Measurements from ENCODE around the gene GLRX.

Gene GLRX

DNA sequence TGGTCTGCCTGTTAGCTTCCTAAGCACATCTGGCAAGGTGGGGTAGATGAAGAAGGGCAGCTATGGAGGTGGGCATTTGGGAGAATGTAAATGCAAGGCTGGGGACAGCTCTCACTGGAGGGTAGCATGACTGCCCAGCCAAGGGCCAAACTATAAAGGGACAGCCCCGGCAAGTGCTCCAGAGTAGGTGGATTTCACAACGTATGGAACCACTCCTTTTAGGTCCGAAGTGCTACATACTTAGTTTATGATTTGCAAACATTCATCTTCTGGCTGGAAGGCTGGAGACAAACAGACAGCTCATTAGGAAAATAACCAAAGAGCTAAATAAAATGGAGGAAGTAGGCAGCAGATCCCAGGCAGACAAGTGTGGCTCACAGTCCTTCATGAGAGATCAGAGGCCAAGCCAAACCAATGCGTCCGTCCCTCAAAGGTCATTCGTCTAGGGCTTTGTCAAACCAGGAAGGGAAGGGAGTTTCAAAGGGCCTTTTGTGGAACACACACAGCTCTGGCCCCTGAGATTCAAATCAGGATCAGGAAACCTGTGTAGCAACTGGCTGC is 42.5 kb upstream of the GLRX start:
- ChIA-PET POLR2A (interaction anchor here (1.0 kb wide), 1 partner anchor 355 kb away, joined by 3 read pairs; no protein-coding TSS in a partner anchor), CTCF (interaction anchor here (0.9 to 1.6 kb wide), 4 partner anchors 10 to 737 kb away, joined by 3 to 7 read pairs (median 4); no protein-coding TSS in a partner anchor)
- no peak overlapping the region for H3K4me3 ChIP-seq (ENCODE audit: low read depth, low read length)
- TF ChIP-seq, protein P1, sequence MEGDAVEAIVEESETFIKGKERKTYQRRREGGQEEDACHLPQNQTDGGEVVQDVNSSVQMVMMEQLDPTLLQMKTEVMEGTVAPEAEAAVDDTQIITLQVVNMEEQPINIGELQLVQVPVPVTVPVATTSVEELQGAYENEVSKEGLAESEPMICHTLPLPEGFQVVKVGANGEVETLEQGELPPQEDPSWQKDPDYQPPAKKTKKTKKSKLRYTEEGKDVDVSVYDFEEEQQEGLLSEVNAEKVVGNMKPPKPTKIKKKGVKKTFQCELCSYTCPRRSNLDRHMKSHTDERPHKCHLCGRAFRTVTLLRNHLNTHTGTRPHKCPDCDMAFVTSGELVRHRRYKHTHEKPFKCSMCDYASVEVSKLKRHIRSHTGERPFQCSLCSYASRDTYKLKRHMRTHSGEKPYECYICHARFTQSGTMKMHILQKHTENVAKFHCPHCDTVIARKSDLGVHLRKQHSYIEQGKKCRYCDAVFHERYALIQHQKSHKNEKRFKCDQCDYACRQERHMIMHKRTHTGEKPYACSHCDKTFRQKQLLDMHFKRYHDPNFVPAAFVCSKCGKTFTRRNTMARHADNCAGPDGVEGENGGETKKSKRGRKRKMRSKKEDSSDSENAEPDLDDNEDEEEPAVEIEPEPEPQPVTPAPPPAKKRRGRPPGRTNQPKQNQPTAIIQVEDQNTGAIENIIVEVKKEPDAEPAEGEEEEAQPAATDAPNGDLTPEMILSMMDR (IDR thresholded peaks at IDR 0.05; ENCODE audit: insufficient read depth, low read length, missing control alignments): no peak
- DNase-seq (ENCODE audit: low read depth, low spot score): no peak

- ChIA-PET CTCF (interaction anchor here (0.9 to 1.6 kb wide), 4 partner anchors 11 to 737 kb away, joined by 3 to 7 read pairs (median 4); no protein-coding TSS in a partner anchor), POLR2A (interaction anchor here (1.0 kb wide), 1 partner anchor 356 kb away, joined by 3 read pairs; no protein-coding TSS in a partner anchor)
- no peak overlapping the region for H3K4me3 ChIP-seq (ENCODE audit: low read depth, low read length)
- TF ChIP-seq, protein P1 (IDR thresholded peaks at IDR 0.05; ENCODE audit: insufficient read depth, low read length, missing control alignments): no peak
- DNase-seq (ENCODE audit: low read depth, low spot score): no peak
These were observed 41.9 kb upstream of the GLRX start for GRCh38 chr5:95864456-95864855.

DNA sequence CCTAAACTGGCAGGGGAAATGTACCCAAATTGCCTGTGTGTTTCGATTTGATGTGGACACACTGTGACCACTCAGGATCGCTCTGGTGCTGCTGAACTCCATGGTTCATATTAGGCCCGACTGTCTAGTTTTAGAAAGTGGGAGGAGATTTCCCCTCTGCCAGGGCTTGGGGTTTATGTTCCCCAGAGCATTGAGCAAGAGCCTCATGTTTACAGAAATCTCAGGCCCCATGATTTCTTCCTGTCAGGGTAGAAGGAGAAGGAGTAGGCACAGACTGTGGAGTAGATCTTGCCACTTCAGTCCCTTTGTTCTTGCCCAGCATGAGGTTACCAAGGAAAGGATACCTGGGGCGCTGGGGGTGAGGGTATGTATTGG is 40.8 kb upstream of the GLRX start:
- no peak for DNase-seq (ENCODE audit: low read depth, low spot score)
- POLR2A ChIA-PET: no interaction called here
- H3K4me3 ChIP-seq (ENCODE audit: low read depth, low read length): no peak overlapping the region
- CTCF ChIA-PET: no interaction called here
- TF ChIP-seq, protein P1 (IDR thresholded peaks at IDR 0.05; ENCODE audit: insufficient read depth, low read length, missing control alignments): no peak

DNA sequence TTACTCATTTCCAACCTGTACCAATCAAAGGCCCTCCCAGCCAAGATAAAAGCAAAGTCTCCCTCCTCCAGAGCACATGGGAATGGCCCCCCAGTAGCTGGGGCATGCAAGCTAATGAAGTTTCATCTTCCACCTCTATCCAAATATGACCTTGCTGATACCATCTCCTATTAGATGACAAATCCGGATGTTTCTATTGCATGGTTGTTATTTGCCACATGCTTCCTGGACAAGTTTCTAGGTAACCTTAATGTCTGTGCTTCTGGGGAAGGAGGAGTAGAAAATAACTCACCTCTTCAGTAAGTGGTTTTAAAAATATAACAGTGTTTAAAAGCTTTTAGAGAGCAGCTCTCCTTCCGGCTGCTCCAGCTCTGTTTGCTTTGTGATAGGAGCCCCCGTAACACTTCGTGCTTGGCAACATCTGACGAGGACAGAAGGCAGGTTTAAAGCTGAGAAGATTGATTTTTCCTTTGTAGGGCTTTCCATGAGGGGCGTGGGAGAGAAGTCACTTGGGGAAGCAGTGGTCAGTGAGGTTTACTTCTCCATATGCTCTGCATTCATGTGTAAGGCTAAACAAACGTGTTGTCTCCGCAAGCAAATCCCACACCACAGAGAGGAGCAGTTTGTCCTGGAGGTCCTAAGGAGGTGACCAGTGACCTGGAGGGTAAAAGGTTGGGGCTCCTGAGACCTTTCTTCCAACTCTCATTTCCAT is 40.3 kb upstream of the GLRX start:
- H3K4me3 ChIP-seq (ENCODE audit: low read depth, low read length): no peak overlapping the region
- ChIA-PET CTCF (interaction anchor here (1.4 to 1.8 kb wide), 3 partner anchors 9 to 474 kb away, joined by 3 to 12 read pairs (median 4); no protein-coding TSS in a partner anchor), POLR2A (no interaction called here)
- no peak for DNase-seq (ENCODE audit: low read depth, low spot score)
- TF ChIP-seq, protein P1 (IDR thresholded peaks at IDR 0.05; ENCODE audit: insufficient read depth, low read length, missing control alignments): no peak

- H3K4me3 ChIP-seq (ENCODE audit: low read depth, low read length): no peak overlapping the region
- TF ChIP-seq, protein P1 (IDR thresholded peaks at IDR 0.05; ENCODE audit: insufficient read depth, low read length, missing control alignments): no peak
- no peak for DNase-seq (ENCODE audit: low read depth, low spot score)
- CTCF ChIA-PET: interaction anchor here (1.0 to 1.8 kb wide), 6 partner anchors 10 to 475 kb away, joined by 3 to 12 read pairs (median 4); no protein-coding TSS in a partner anchor
- POLR2A ChIA-PET: no interaction called here
These were observed 39.5 kb upstream of the GLRX start for GRCh38 chr5:95861864-95862561.

All from AG04449 (cell line).